Adrenal gland (tissue), 5 donors: Measurements from ENCODE around the gene ADA.

ENCODE experiments used
- CTCF ChIP-seq, 6 experiments: fragments of 450-650 bp in 4 of 6; fragments of 200-600 bp in 2 of 6; sonication (generic) in 1 of 6; IDR thresholded peaks; 1 replicate in 5 of 6; 2 replicates in 1 of 6; pipeline versions ENCODE4 v1.5.1 to v1.8.0; 2016 to 2021; ENCODE audit warnings: antibody characterized with exemption in 6 of 6, mild to moderate bottlenecking in 2 of 6, moderate library complexity in 1 of 6
- POLR2A ChIP-seq, 2 donors: fragments of 450-650 bp; IDR thresholded peaks; one replicate each; pipeline ENCODE4 v1.6.1; 2017; ENCODE audit warnings: antibody characterized with exemption in 2 of 2, mild to moderate bottlenecking in 2 of 2, moderate library complexity in 1 of 2
- donor health status: DM: no; HTN: no; CAD: no.

GRCh38 chr20:44609006-44609515, 42.4 kb downstream of the ADA start:
- TF ChIP-seq CTCF (IDR thresholded peaks at IDR 0.05) (no peak), POLR2A (IDR thresholded peaks at IDR 0.05) (no peak)
